ENCODE data around the gene WNT7B.

GRCh38 chr22:45903355-45904135 is 73.4 kb downstream of the WNT7B start:
- no peak for TF ChIP-seq CTCF (IDR thresholded peaks at IDR 0.05)
- no peak for TF ChIP-seq POLR2A (IDR thresholded peaks at IDR 0.05)
